HG02885 (cell line): ENCODE results near the gene KRTAP10-6.
"Not testable (repeated sequence)": the region's sequence is repeated elsewhere in the genome, so short reads cannot be mapped to it uniquely, and the experiment has no call there.

Source experiments
- ATAC-seq: cut with Tn5 transposase; IDR thresholded peaks from one replicate; pipeline ENCODE4 v1.9.1; 2021; ENCODE audit warnings: mild to moderate bottlenecking; ENCODE audit not compliant: unreplicated experiment, poor library complexity

The KRTAP10-6 gene

GRCh38 chr21:44566403-44566802 lies 25.9 kb downstream of the KRTAP10-6 start:
- no peak for ATAC-seq

- no peak for ATAC-seq
These were observed 27.3 kb downstream of the KRTAP10-6 start for GRCh38 chr21:44564886-44565598.

GRCh38 chr21:44564099-44564498 lies 28.2 kb downstream of the KRTAP10-6 start:
- no peak for ATAC-seq

- ATAC-seq, result no peak
These were observed 33.6 kb downstream of the KRTAP10-6 start, which contains the start of gene KRTAP10-3 for GRCh38 chr21:44558695-44559094. TSS of gene KRTAP10-3 (minus strand) at chr21:44558795. CDS start at chr21:44558715, 80 bp downstream.

- not testable (repeated sequence) for ATAC-seq
These were observed 34.0 kb downstream of the KRTAP10-6 start for GRCh38 chr21:44558329-44558675.

- ATAC-seq, result no peak
These were observed 34.6 kb downstream of the KRTAP10-6 start for GRCh38 chr21:44557491-44558328.

- no peak for ATAC-seq
These were observed 35.4 kb downstream of the KRTAP10-6 start for GRCh38 chr21:44556879-44557278.

- ATAC-seq, result no peak
These were observed 37.0 kb downstream of the KRTAP10-6 start for GRCh38 chr21:44555200-44555875.

- ATAC-seq, result no peak
These were observed 39.6 kb downstream of the KRTAP10-6 start for GRCh38 chr21:44552681-44553080.

GRCh38 chr21:44552136-44552535 lies 40.2 kb downstream of the KRTAP10-6 start:
- no peak for ATAC-seq

- no peak for ATAC-seq
These were observed 40.9 kb downstream of the KRTAP10-6 start, which contains the start of gene KRTAP10-2 for GRCh38 chr21:44551340-44551961. TSS of gene KRTAP10-2 (minus strand) at chr21:44551505. CDS start at chr21:44551458, 47 bp downstream.

GRCh38 chr21:44550807-44551206 lies 41.5 kb downstream of the KRTAP10-6 start:
- ATAC-seq, result no peak

- ATAC-seq, result not testable (repeated sequence)
These were observed 42.0 kb downstream of the KRTAP10-6 start for GRCh38 chr21:44550285-44550684.

- ATAC-seq, result no peak
These were observed 42.6 kb downstream of the KRTAP10-6 start for GRCh38 chr21:44549525-44550211.

GRCh38 chr21:44548922-44549321 lies 43.4 kb downstream of the KRTAP10-6 start:
- no peak for ATAC-seq

GRCh38 chr21:44548381-44548780 lies 43.9 kb downstream of the KRTAP10-6 start:
- ATAC-seq, result no peak

GRCh38 chr21:44547656-44548331 lies 44.5 kb downstream of the KRTAP10-6 start:
- ATAC-seq, result no peak

- no peak for ATAC-seq
These were observed 47.7 kb downstream of the KRTAP10-6 start for GRCh38 chr21:44544566-44544965.

GRCh38 chr21:44542716-44543115 lies 49.6 kb downstream of the KRTAP10-6 start:
- ATAC-seq, result no peak
